Central memory CD8-positive, alpha-beta T cell (primary cell): Measurements from ENCODE around the gene ARL14.

ENCODE experiments used
- ATAC-seq: fragments of 150-1000 bp; cut with Tn5 transposase; replicated peaks from 2 replicates; pipeline ENCODE4 v1.10.0; 2022; ENCODE audit warnings: mild to moderate bottlenecking, moderate FRiP score, moderate number of reproducible peaks; ENCODE audit not compliant: poor library complexity, severe bottlenecking; ENCODE audit errors: extremely low read depth
- DNase-seq, 2 donors: peaks; one replicate each; pipeline ENCODE4 v3.0.0; 2021; ENCODE audit warnings: low spot score in 2 of 2
- H3K27ac Mint-ChIP-seq: one replicate; pipeline ENCODE4 v1.8.0; 2022; ENCODE audit warnings: low read depth, mild to moderate bottlenecking, moderate library complexity, mixed read lengths
- H3K27me3 Mint-ChIP-seq: one replicate; pipeline ENCODE4 v1.8.0; 2022; ENCODE audit warnings: mixed read lengths
- H3K36me3 Mint-ChIP-seq: one replicate; pipeline ENCODE4 v1.8.0; 2022; ENCODE audit warnings: mild to moderate bottlenecking, moderate library complexity, mixed read lengths; ENCODE audit not compliant: insufficient read depth
- H3K4me1 Mint-ChIP-seq: one replicate; pipeline ENCODE4 v1.8.0; 2022; ENCODE audit warnings: mixed read lengths
- H3K4me3 Mint-ChIP-seq: one replicate; pipeline ENCODE4 v1.8.0; 2022; ENCODE audit warnings: mild to moderate bottlenecking, moderate library complexity, mixed read lengths
- H3K9me3 Mint-ChIP-seq: one replicate; pipeline ENCODE4 v1.8.0; 2022; ENCODE audit warnings: mixed read lengths

ARL14 gene

DNA sequence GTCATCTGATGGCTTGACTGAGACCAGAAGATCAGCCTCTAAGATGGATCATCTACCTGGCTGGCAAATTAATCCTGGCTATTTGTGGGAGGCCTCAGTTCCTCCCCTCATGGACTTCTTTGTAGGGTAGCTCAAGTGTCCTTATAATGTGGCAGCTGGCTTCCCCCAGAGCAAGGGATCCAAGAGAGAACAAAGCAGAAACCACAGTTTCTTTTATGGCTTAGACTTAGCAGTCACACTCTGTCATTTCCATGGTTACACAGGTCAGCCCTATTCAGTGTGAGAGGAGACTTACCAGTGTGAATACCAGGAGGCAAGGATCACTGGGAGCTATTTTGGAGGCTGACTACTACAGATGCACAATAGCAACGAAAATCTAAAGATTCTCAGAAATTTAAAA lies 15.3 kb upstream of the ARL14 start:
- Mint-ChIP-seq H3K36me3 (no peaks in the 10 kb centered on the region), H3K4me1 (no peaks in the 10 kb centered on the region), H3K4me3 (no peak overlapping the region), H3K27ac (no peak overlapping the region), H3K9me3 (no peaks in the 10 kb centered on the region), H3K27me3 (peaks cover 21% of the 10 kb centered on the region)
- ATAC-seq (no peak), DNase-seq (no peak)

DNA sequence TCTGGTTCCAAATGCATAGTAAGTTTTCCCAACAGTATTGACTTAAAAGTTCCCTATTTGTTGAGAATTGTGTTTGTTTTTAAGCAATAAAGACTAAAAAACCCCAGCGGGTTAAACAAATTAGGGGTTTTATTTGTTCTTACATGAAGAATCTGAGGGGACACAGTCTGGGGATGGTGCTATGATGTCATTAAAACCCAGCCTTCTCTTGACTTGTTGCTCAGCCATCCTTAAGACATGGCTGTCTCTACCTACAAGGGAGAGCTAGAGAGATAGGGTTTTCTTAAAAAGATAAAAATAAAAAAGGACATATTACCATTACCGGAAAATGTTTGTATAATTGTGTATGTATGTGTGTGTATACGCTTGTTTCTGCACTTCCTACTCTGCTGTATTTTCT lies 11.7 kb upstream of the ARL14 start:
- Mint-ChIP-seq H3K4me1 (no peaks in the 10 kb centered on the region), H3K27me3 (no peaks in the 10 kb centered on the region), H3K27ac (no peak overlapping the region), H3K9me3 (no peaks in the 10 kb centered on the region), H3K4me3 (no peak overlapping the region), H3K36me3 (no peaks in the 10 kb centered on the region)
- no peak for ATAC-seq
- DNase-seq, result no peak

DNA sequence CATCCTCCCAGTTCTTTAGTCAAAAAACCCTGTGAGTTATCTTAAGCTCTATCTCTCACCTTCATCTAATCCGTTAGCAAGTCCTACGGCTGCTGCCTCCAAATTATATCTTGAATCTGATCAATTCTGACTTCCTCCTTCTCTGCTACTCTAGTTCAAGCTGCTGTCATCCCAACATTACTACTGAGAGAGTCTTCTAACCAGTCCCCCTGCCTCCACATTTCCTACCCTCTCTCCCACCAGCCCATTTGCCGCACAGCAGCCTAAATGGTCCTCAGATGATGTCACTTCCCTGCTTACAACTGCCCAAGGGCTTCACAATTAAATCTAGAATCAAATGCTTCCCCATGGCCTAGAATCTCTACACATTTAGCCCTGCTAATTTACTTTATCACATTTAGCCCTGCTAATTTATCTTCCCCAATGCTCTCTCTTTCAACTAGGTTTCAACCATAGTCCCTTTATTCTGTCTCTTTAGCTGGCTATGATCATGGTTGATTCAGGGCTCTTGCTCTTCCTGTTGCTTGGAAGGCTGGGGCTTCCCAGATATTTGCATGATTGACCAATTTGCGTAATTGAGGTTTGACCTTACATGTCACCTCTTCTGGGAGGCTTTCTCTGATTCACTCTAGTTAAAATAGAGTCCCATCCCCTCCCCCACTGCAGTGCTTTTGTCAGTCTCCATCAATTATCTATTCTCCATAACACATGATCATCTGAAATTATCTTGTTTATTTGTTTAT lies 11.0 kb upstream of the ARL14 start:
- no peak for DNase-seq
- no peaks in the 10 kb centered on the region for H3K9me3 Mint-ChIP-seq
- H3K27me3 Mint-ChIP-seq, result no peaks in the 10 kb centered on the region

DNA sequence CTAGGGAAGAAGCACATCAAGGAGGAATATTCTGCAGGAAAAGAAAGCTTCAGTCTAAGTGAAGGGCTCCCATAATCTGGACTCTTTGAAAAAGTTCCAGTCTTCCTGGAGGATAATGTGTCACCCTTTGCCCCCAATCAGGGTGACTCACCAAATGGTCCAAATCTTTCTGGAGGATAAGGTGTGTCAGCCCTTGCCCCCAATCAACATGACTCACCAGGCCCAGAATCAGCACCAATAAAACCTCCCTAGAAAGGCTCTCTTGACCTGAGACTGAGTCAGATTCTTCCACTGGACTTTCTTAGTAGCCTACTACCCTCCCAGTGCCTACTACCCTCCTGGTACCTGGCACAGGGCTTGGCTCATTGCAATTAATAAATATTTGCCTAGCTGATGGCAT lies 9.5 kb upstream of the ARL14 start:
- no peak overlapping the region for H3K4me3 Mint-ChIP-seq
- ATAC-seq (no peak), DNase-seq (no peak)
- no peaks in the 10 kb centered on the region for H3K36me3 Mint-ChIP-seq
- no peak overlapping the region for H3K27ac Mint-ChIP-seq
- no peaks in the 10 kb centered on the region for H3K27me3 Mint-ChIP-seq
- H3K9me3 Mint-ChIP-seq, result no peaks in the 10 kb centered on the region
- H3K4me1 Mint-ChIP-seq, result no peaks in the 10 kb centered on the region

More for the DNA sequence above, 11.0 kb upstream of the ARL14 start:
- Mint-ChIP-seq H3K4me1 (no peaks in the 10 kb centered on the region), H3K4me3 (no peak overlapping the region), H3K36me3 (no peaks in the 10 kb centered on the region), H3K27ac (no peak overlapping the region)
- ATAC-seq, result no peak

DNA sequence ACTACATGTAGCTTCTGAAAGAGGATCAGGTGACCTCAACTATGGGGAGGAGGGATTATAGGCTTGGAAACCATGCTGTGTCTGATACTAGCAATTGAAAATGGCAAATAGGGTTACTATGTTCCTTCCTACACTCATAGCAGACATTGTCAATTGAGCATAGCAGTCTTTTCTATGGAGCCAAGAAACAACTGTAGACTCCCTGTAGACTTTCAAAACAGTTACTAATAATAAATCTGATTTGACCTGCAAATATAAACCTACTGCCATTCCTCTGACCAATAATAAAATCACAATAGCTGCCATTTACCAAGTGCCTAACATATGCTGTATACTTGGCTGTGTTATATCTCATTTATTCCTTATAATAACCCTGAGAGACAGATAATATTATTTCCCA lies 8.5 kb upstream of the ARL14 start:
- DNase-seq (no peak), ATAC-seq (no peak)
- H3K36me3 Mint-ChIP-seq, result no peaks in the 10 kb centered on the region
- no peak overlapping the region for H3K27ac Mint-ChIP-seq
- no peak overlapping the region for H3K4me3 Mint-ChIP-seq
- no peaks in the 10 kb centered on the region for H3K9me3 Mint-ChIP-seq
- no peaks in the 10 kb centered on the region for H3K4me1 Mint-ChIP-seq
- H3K27me3 Mint-ChIP-seq, result no peaks in the 10 kb centered on the region

DNA sequence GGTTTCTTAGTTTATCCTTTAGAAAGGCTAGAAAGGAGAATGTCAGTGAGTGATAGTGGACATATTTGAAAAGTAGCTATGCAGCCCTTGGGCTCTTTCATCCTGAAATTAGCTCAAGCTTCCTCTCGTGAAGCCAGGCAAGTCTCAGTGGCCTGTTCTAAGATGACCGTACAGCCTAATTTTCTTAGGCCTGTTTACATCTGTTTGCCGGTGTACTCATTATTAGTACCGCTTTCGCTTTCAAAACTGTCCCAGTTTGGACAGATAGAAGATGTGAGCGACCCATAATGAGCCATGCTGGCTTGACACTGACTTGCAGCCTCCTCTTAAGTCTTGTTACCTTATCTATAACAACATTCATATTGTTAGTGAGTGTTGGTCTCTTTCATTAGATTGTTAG lies 5.7 kb upstream of the ARL14 start:
- DNase-seq (no peak), ATAC-seq (no peak)
- Mint-ChIP-seq H3K27ac (no peak overlapping the region), H3K4me3 (no peak overlapping the region), H3K9me3 (no peaks in the 10 kb centered on the region), H3K4me1 (no peaks in the 10 kb centered on the region), H3K27me3 (peaks cover 11% of the 10 kb centered on the region), H3K36me3 (no peaks in the 10 kb centered on the region)

DNA sequence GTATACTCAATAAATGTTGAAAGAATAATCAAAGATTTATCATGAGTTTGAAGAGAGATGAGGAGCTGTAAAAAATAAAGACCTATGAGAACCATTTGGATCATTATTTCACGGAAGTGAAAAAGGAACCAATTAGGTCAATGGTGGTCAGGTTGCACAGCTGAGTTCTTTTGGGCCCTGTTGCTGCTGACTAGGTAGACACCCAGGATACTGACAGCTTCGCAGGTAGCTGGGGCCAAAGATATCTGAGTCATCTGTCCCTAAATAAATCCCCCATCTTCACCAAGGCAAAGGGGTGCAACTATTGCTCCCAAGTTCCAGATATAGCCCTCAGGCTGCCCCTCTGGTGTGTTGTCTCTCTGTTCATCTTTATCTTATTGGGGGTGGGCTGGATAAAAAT lies 5.0 kb upstream of the ARL14 start:
- Mint-ChIP-seq H3K27ac (no peak overlapping the region), H3K9me3 (no peaks in the 10 kb centered on the region), H3K4me1 (no peaks in the 10 kb centered on the region), H3K4me3 (no peak overlapping the region), H3K36me3 (no peaks in the 10 kb centered on the region), H3K27me3 (peaks cover 19% of the 10 kb centered on the region)
- ATAC-seq (no peak), DNase-seq (no peak)

DNA sequence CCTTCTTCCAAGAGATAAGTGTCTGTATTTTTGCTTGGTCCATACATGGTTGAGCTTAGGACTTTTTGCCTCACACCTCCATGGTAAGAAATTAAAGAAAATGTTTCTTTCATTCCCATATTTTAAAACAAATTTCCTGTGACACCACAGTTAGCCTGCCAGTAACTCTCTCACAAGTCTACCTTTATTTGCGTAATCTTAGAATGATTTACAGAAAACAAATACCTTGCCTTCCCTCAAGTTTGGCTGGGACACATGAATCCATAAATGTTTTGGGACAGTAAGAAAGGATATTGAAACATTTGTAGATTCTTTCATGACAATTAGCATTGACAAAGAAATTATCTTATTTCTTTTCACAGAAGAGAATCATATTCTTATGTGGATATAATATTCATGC lies 3.8 kb upstream of the ARL14 start:
- no peaks in the 10 kb centered on the region for H3K36me3 Mint-ChIP-seq
- H3K27ac Mint-ChIP-seq, result no peak overlapping the region
- H3K4me1 Mint-ChIP-seq, result no peaks in the 10 kb centered on the region
- peaks cover 27% of the 10 kb centered on the region for H3K27me3 Mint-ChIP-seq
- no peak overlapping the region for H3K4me3 Mint-ChIP-seq
- DNase-seq (no peak), ATAC-seq (no peak)
- H3K9me3 Mint-ChIP-seq, result no peaks in the 10 kb centered on the region

DNA sequence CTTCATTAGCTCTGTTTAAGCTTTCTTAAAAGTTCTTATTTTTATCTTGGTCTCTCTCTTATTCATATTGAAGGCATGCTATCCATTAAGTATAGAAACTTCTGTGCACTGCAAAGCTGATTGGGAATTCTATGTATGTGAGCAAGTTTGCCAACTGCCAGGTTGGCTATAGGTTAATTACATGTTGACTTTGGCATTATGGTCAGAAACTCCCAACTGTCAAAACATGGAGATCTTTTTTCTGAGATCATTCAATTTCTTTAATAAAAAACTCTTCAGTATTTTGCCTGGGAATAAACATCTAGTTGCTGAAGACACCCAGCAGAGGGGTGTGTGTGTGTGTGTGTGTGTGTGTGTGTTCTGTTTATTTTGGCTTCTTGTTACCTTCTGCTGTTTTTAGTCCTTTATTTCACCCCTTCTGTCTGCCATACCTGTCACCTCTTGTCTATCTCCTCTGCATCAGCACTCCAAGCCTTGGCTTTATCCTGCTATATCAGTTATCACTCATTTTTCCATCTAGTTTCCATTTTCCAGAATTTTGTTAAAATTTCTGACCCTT lies 1.3 kb upstream of the ARL14 start:
- Mint-ChIP-seq H3K4me3 (no peak overlapping the region), H3K27ac (no peak overlapping the region), H3K4me1 (no peaks in the 10 kb centered on the region), H3K27me3 (peaks cover 37% of the 10 kb centered on the region), H3K9me3 (no peaks in the 10 kb centered on the region), H3K36me3 (no peaks in the 10 kb centered on the region)
- no peak for DNase-seq
- no peak for ATAC-seq

DNA sequence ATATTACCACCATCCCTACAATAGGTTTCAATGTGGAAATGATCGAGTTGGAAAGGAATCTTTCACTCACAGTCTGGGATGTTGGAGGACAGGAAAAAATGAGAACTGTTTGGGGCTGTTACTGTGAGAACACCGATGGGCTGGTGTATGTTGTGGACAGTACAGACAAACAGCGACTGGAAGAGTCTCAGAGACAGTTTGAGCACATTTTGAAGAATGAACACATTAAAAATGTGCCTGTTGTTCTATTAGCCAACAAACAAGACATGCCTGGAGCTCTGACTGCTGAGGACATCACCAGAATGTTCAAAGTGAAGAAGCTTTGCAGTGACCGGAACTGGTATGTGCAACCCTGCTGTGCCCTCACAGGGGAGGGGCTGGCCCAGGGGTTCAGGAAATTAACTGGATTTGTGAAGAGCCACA lies 510 bp downstream of the ARL14 start:
- Mint-ChIP-seq H3K4me3 (no peak overlapping the region), H3K9me3 (no peaks in the 10 kb centered on the region), H3K36me3 (no peaks in the 10 kb centered on the region), H3K4me1 (no peaks in the 10 kb centered on the region), H3K27ac (no peak overlapping the region), H3K27me3 (peaks cover 37% of the 10 kb centered on the region)
- ATAC-seq (no peak), DNase-seq (no peak)

DNA sequence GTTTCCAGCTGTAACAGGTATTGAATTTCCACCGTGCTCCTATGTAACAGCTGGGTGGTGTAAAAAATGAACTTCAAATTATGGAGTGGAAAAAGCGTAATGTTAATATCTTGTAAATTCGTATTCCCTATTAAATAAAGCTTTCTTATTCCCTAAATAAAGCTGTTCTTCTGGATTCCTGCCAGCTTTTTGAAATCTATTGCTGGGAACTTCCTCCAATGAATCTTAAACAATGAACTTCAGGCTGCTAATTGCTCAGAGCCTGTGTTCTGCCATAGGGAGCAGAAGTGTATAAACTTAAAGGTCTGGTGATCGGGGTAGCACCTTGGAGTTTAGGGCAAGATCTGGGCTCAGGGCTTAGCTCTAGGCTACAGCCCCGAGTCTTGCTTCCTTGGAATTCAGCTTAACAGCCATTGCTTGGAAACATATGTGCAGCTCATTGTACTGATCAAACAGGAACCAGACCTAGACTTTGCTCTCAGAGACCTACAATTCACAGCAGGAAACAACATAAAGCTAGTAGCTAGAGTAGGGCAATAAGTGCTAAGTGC lies 1.4 kb downstream of the ARL14 start:
- Mint-ChIP-seq H3K4me3 (no peak overlapping the region), H3K27ac (no peak overlapping the region), H3K4me1 (no peaks in the 10 kb centered on the region), H3K36me3 (no peaks in the 10 kb centered on the region), H3K9me3 (no peaks in the 10 kb centered on the region), H3K27me3 (peaks cover 37% of the 10 kb centered on the region)
- ATAC-seq (no peak), DNase-seq (no peak)

DNA sequence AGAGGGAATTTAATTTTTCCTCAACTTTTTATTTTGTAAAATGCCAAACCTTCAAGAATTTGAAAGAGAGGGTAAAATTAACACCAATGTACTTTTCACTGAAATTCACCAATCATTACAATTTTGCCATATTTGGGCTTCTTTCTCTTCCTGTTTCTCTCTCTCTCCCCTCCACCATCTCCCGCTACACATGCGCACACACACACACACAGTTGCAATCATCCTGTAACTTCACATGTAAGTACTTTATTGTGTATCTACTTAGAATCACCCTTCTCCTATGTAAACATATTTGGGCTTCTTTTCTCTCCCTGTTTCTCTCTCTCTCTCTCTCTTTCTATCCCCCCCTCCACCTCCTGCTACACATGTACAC lies 7.4 kb downstream of the ARL14 start:
- no peaks in the 10 kb centered on the region for H3K9me3 Mint-ChIP-seq
- no peaks in the 10 kb centered on the region for H3K4me1 Mint-ChIP-seq
- no peak overlapping the region for H3K27ac Mint-ChIP-seq
- DNase-seq (no peak), ATAC-seq (no peak)
- peaks cover 1% of the 10 kb centered on the region for H3K36me3 Mint-ChIP-seq
- H3K27me3 Mint-ChIP-seq, result peaks cover 11% of the 10 kb centered on the region
- H3K4me3 Mint-ChIP-seq, result no peak overlapping the region

DNA sequence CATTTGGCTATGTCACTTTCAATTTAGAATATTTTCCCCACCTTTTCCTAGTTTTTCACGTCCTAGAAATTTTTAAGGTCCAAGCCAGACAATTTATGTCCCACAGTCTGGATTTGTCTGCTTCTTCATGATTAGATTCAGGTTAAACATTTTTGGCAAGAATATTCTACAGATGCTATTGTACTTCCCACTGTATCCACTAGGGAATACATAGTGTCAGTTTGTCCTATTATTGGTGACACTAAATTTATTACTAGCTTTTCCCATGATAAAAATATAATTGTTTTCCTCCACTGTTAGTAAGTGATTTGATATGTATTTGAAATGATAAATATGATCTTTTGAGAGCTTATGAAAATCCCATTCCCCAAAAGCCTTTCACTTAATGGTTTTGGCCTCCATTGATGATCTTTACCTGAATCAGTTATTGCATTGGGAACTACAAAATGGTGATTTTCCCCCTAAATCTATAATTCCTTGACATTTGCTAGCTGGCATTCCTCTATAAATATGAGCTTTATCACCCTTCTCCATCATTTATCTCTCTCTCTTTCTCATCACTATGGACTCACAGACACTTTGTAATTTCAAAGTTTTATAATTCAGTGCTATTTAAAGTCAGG lies 8.3 kb downstream of the ARL14 start:
- Mint-ChIP-seq H3K4me3 (no peak overlapping the region), H3K27me3 (peaks cover 4% of the 10 kb centered on the region), H3K4me1 (no peaks in the 10 kb centered on the region), H3K27ac (no peak overlapping the region), H3K9me3 (no peaks in the 10 kb centered on the region), H3K36me3 (peaks cover 1% of the 10 kb centered on the region)
- DNase-seq (no peak), ATAC-seq (no peak)
